Nephron progenitor cell (in vitro differentiated cells): ENCODE measurements around the gene C6orf141.

Experiments
- DNase-seq: peaks from one replicate; pipeline ENCODE4 v3.0.0; 2021
- H3K27ac Mint-ChIP-seq: 2 replicates; pipeline ENCODE4 v1.8.0; 2021; ENCODE audit warnings: mild to moderate bottlenecking, moderate library complexity, mixed read lengths
- H3K27me3 Mint-ChIP-seq: 2 replicates; pipeline ENCODE4 v1.8.0; 2021; ENCODE audit warnings: mild to moderate bottlenecking, low read depth, mixed read lengths; ENCODE audit not compliant: poor library complexity
- H3K36me3 Mint-ChIP-seq: 2 replicates; pipeline ENCODE4 v1.8.0; 2021; ENCODE audit warnings: low read depth, mixed read lengths
- H3K4me1 Mint-ChIP-seq: 2 replicates; pipeline ENCODE4 v1.8.0; 2021; ENCODE audit warnings: mixed read lengths
- H3K4me3 Mint-ChIP-seq: 2 replicates; pipeline ENCODE4 v1.8.0; 2021; ENCODE audit warnings: mild to moderate bottlenecking, moderate library complexity, mixed read lengths
- H3K9me3 Mint-ChIP-seq: 2 replicates; pipeline ENCODE4 v1.8.0; 2021; ENCODE audit warnings: mild to moderate bottlenecking, moderate library complexity, mixed read lengths
- CTCF ChIP-seq: fragments of 200-600 bp; sonication (generic); IDR thresholded peaks from 2 replicates; pipeline ENCODE4 v1.5.0; 2021; ENCODE audit warnings: antibody characterized with exemption

C6orf141 gene

GRCh38 chr6:49555951-49556350, 5.5 kb downstream of the C6orf141 start:
- DNase-seq, result no peak
- Mint-ChIP-seq H3K27ac (no peak overlapping the region), H3K27me3 (peaks cover 31% of the 10 kb centered on the region), H3K9me3 (no peaks in the 10 kb centered on the region), H3K36me3 (no peaks in the 10 kb centered on the region), H3K4me1 (peaks cover 18% of the 10 kb centered on the region), H3K4me3 (no peak overlapping the region)
- TF ChIP-seq CTCF, result no peak

GRCh38 chr6:49556429-49556837, 6.0 kb downstream of the C6orf141 start:
- H3K27me3 Mint-ChIP-seq, result peaks cover 26% of the 10 kb centered on the region
- H3K36me3 Mint-ChIP-seq, result no peaks in the 10 kb centered on the region
- H3K27ac Mint-ChIP-seq, result no peak overlapping the region
- peaks cover 13% of the 10 kb centered on the region for H3K4me1 Mint-ChIP-seq
- H3K9me3 Mint-ChIP-seq, result no peaks in the 10 kb centered on the region
- no peak for DNase-seq
- no peak for TF ChIP-seq CTCF
- H3K4me3 Mint-ChIP-seq, result no peak overlapping the region

GRCh38 chr6:49557177-49557576, 6.7 kb downstream of the C6orf141 start:
- peaks cover 19% of the 10 kb centered on the region for H3K27me3 Mint-ChIP-seq
- H3K4me1 Mint-ChIP-seq, result peaks cover 7% of the 10 kb centered on the region
- no peak overlapping the region for H3K4me3 Mint-ChIP-seq
- no peak for DNase-seq
- TF ChIP-seq CTCF, result no peak
- no peak overlapping the region for H3K27ac Mint-ChIP-seq
- H3K9me3 Mint-ChIP-seq, result no peaks in the 10 kb centered on the region
- no peaks in the 10 kb centered on the region for H3K36me3 Mint-ChIP-seq

- TF ChIP-seq CTCF, result no peak
- H3K4me1 Mint-ChIP-seq, result peaks cover 7% of the 10 kb centered on the region
- H3K27me3 Mint-ChIP-seq, result peaks cover 11% of the 10 kb centered on the region
- no peaks in the 10 kb centered on the region for H3K36me3 Mint-ChIP-seq
- H3K27ac Mint-ChIP-seq, result no peak overlapping the region
- no peaks in the 10 kb centered on the region for H3K9me3 Mint-ChIP-seq
- DNase-seq, result no peak
- H3K4me3 Mint-ChIP-seq, result no peak overlapping the region
Measured at GRCh38 chr6:49558238-49558637, 7.8 kb downstream of the C6orf141 start.

GRCh38 chr6:49563006-49563886, 12.8 kb downstream of the C6orf141 start:
- Mint-ChIP-seq H3K4me1 (no peaks in the 10 kb centered on the region), H3K27ac (no peak overlapping the region), H3K27me3 (peaks cover 9% of the 10 kb centered on the region), H3K4me3 (no peak overlapping the region), H3K36me3 (no peaks in the 10 kb centered on the region), H3K9me3 (peaks cover 6% of the 10 kb centered on the region)
- no peak for DNase-seq
- no peak for TF ChIP-seq CTCF

- no peak overlapping the region for H3K27ac Mint-ChIP-seq
- DNase-seq, result no peak
- TF ChIP-seq CTCF, result no peak
- H3K9me3 Mint-ChIP-seq, result peaks cover 6% of the 10 kb centered on the region
- H3K4me3 Mint-ChIP-seq, result no peak overlapping the region
- peaks cover 9% of the 10 kb centered on the region for H3K27me3 Mint-ChIP-seq
- no peaks in the 10 kb centered on the region for H3K4me1 Mint-ChIP-seq
- H3K36me3 Mint-ChIP-seq, result no peaks in the 10 kb centered on the region
Measured at GRCh38 chr6:49564552-49564951, 14.1 kb downstream of the C6orf141 start.
